ENCODE results near the gene TUT4. TPM values are rescaled to one million over a fixed set of nuclear protein-coding genes. Genes with fewer than 3 reads are reported as not detected.

Gene TUT4
- total and polyA plus RNA-seq, 2 experiments from 2014 or later, result 37.9 to 58.0 TPM

DNA sequence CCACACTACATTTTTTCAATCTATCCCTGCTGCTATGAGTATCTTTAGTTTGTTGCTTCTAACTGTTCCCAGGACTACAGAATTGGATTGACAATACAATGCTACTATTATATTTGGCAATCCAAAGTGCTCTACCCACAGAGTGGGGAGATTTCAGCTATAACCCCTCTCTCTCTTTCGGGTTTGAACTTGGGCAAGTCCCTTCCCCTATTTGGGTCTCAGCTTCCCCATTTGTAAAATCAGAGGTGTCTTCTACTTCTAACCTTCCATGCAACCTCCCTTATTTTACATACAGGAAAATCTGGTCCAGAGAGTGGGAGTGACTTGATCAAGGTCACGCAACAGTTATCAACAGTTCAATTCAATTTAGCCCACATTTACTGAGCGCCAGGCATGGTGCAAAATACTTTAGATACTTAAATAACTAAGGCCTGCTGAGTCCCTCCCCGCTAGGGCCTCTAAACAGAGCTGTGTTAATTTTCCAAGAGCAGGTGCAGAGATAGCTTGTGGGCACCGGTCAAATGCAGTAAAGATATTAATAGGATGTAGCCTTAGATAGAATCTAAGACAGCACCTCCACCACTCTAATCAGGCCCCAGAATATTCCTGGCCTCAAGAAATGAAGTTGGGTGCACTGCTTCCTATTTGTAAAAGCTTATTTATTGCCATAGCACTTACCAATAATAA, 39.9 kb upstream of the TUT4 start:
- H3K27me3 ChIP-seq, result no peaks in the 10 kb centered on the region
- H3K4me3 ChIP-seq, result no peak overlapping the region
- H3K9me3 ChIP-seq (ENCODE audit: low read depth), result no peaks in the 10 kb centered on the region
- no peaks in the 10 kb centered on the region for H3K36me3 ChIP-seq (replicated peaks; ENCODE audit: insufficient read depth, low read depth)
- H3K4me1 ChIP-seq (ENCODE audit: insufficient read depth), result no peaks in the 10 kb centered on the region
- H4K20me1 ChIP-seq (ENCODE audit: insufficient read depth, poor library complexity, severe bottlenecking), result no peaks in the 10 kb centered on the region
- 85% methylated on average over 5 of the region's 5 CpGs for WGBS (ENCODE audit: low lambda C conversion rate, missing lambda C conversion rate)
- no peaks in the 10 kb centered on the region for H3K79me2 ChIP-seq
- DNase-seq (ENCODE audit: low spot score), result no peak
- no peak overlapping the region for H2AFZ ChIP-seq
- H3K9me2 ChIP-seq (replicated peaks; ENCODE audit: insufficient read depth), result no peaks in the 10 kb centered on the region
- no peak overlapping the region for H3K4me2 ChIP-seq
- H3K27ac ChIP-seq, result no peak overlapping the region
- no peak for TF ChIP-seq EZH2 (IDR thresholded peaks at IDR 0.05; ENCODE audit: borderline replicate concordance)
- no peak for TF ChIP-seq EZH2phosphoT487 (IDR thresholded peaks at IDR 0.05; ENCODE audit: low read depth, severe bottlenecking, unreplicated experiment)
- TF ChIP-seq, protein P1, sequence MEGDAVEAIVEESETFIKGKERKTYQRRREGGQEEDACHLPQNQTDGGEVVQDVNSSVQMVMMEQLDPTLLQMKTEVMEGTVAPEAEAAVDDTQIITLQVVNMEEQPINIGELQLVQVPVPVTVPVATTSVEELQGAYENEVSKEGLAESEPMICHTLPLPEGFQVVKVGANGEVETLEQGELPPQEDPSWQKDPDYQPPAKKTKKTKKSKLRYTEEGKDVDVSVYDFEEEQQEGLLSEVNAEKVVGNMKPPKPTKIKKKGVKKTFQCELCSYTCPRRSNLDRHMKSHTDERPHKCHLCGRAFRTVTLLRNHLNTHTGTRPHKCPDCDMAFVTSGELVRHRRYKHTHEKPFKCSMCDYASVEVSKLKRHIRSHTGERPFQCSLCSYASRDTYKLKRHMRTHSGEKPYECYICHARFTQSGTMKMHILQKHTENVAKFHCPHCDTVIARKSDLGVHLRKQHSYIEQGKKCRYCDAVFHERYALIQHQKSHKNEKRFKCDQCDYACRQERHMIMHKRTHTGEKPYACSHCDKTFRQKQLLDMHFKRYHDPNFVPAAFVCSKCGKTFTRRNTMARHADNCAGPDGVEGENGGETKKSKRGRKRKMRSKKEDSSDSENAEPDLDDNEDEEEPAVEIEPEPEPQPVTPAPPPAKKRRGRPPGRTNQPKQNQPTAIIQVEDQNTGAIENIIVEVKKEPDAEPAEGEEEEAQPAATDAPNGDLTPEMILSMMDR (IDR thresholded peaks at IDR 0.05; ENCODE audit: poor library complexity), result no peak

DNA sequence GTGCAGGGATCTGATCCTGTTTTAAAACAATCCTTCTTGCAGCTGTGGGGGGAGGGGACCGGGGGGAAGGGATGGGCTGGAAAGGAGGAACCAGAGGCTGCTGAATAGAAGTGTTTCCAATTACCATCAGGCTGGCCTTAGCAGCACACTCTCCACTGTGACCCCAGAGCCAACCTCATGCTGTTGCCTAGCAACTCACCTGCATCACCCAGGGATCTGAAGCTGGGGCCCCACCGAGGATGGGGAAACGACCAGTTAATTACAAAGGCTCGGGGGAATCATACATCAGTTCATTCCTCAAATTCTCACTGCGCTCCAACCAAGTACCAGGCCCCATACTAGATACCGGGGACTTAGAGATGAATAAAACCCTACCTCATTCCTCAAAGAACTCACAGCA, 37.4 kb upstream of the TUT4 start:
- Histone ChIP-seq H3K27me3 (no peaks in the 10 kb centered on the region), H4K20me1 (ENCODE audit: insufficient read depth, poor library complexity, severe bottlenecking) (no peaks in the 10 kb centered on the region), H3K36me3 (replicated peaks; ENCODE audit: insufficient read depth, low read depth) (no peaks in the 10 kb centered on the region), H3K4me1 (ENCODE audit: insufficient read depth) (no peaks in the 10 kb centered on the region), H3K27ac (no peak overlapping the region), H3K4me2 (no peak overlapping the region), H3K9me2 (replicated peaks; ENCODE audit: insufficient read depth) (no peaks in the 10 kb centered on the region), H2AFZ (no peak overlapping the region), H3K79me2 (no peaks in the 10 kb centered on the region), H3K4me3 (no peak overlapping the region), H3K9me3 (ENCODE audit: low read depth) (no peaks in the 10 kb centered on the region)
- 48% methylated on average over 6 of the region's 6 CpGs for WGBS (ENCODE audit: low lambda C conversion rate, missing lambda C conversion rate)
- no peak for DNase-seq (ENCODE audit: low spot score)
- TF ChIP-seq EZH2 (IDR thresholded peaks at IDR 0.05; ENCODE audit: borderline replicate concordance), result no peak
- TF ChIP-seq, protein P1 (IDR thresholded peaks at IDR 0.05; ENCODE audit: poor library complexity), result no peak
- TF ChIP-seq EZH2phosphoT487 (IDR thresholded peaks at IDR 0.05; ENCODE audit: low read depth, severe bottlenecking, unreplicated experiment), result no peak

DNA sequence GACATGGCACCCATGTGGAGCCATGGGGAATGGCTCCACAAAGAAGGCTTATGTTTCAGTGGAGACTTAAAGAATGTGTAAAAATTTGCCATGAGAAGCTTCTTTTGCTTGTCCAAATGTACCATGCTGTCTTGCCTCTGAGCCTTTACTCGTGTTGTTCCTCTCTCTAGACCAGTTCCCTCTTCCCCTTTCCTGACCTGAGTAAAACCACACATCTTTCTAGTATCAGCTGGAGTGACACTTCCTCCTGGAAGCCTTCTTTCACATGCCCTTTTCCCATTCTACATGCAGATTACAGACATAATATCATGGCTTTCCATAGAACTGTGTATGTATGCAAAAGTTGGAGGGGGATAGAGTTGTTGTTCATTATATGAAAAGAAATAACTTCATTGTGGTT, 35.6 kb upstream of the TUT4 start:
- Histone ChIP-seq H3K4me1 (ENCODE audit: insufficient read depth) (no peaks in the 10 kb centered on the region), H2AFZ (no peak overlapping the region), H3K4me3 (no peak overlapping the region), H3K79me2 (no peaks in the 10 kb centered on the region), H3K27me3 (no peaks in the 10 kb centered on the region), H3K27ac (no peak overlapping the region), H3K9me3 (ENCODE audit: low read depth) (no peaks in the 10 kb centered on the region), H3K4me2 (no peak overlapping the region), H4K20me1 (ENCODE audit: insufficient read depth, poor library complexity, severe bottlenecking) (no peaks in the 10 kb centered on the region), H3K9me2 (replicated peaks; ENCODE audit: insufficient read depth) (no peaks in the 10 kb centered on the region), H3K36me3 (replicated peaks; ENCODE audit: insufficient read depth, low read depth) (no peaks in the 10 kb centered on the region)
- no peak for DNase-seq (ENCODE audit: low spot score)
- TF ChIP-seq, protein P1 (IDR thresholded peaks at IDR 0.05; ENCODE audit: poor library complexity), result no peak
- no peak for TF ChIP-seq EZH2 (IDR thresholded peaks at IDR 0.05; ENCODE audit: borderline replicate concordance)
- no peak for TF ChIP-seq EZH2phosphoT487 (IDR thresholded peaks at IDR 0.05; ENCODE audit: low read depth, severe bottlenecking, unreplicated experiment)
- 88% methylated on average over 1 of the region's 1 CpG for WGBS (ENCODE audit: low lambda C conversion rate, missing lambda C conversion rate)
